Liver (tissue), 9 donors: ENCODE data around the gene DCDC2C. TPM values are rescaled to one million over a fixed set of nuclear protein-coding genes. Genes with fewer than 3 reads are reported as not detected.

ENCODE experiments used
- DNase-seq: peaks from one replicate; pipeline ENCODE4 v3.0.0-alpha.2; 2017; ENCODE audit warnings: low spot score
- H3K27ac ChIP-seq, 2 donors: one replicate each; pipeline ENCODE4 v1.7.0; 2013; ENCODE audit warnings: inconsistent platforms in 2 of 2, low read length in 2 of 2, control low read depth in 1 of 2, low read depth in 1 of 2, mild to moderate bottlenecking in 1 of 2
- H3K27me3 ChIP-seq, 4 donors: one replicate each; pipeline versions ENCODE4 v1.6.1 to v1.7.0; 2013; ENCODE audit warnings: low read length in 3 of 4, inconsistent platforms in 1 of 4, mild to moderate bottlenecking in 1 of 4, moderate library complexity in 1 of 4; ENCODE audit not compliant: control insufficient read depth in 4 of 4, insufficient read depth in 4 of 4
- H3K36me3 ChIP-seq, 4 donors: one replicate each; pipeline versions ENCODE4 v1.6.1 to v1.7.0; 2013; ENCODE audit warnings: low read length in 3 of 4, mild to moderate bottlenecking in 3 of 4, low read depth in 1 of 4, moderate library complexity in 1 of 4; ENCODE audit not compliant: control insufficient read depth in 4 of 4, insufficient read depth in 3 of 4
- H3K4me1 ChIP-seq, 4 donors: one replicate each; pipeline versions ENCODE4 v1.6.1 to v1.7.0; 2013; ENCODE audit warnings: low read length in 3 of 4, mild to moderate bottlenecking in 3 of 4, moderate library complexity in 1 of 4; ENCODE audit not compliant: control insufficient read depth in 4 of 4, insufficient read depth in 4 of 4
- H3K4me3 ChIP-seq, 3 donors: one replicate each; pipeline versions ENCODE4 v1.6.1 to v1.7.0; 2013; ENCODE audit warnings: low read length in 3 of 3, control low read depth in 1 of 3, low read depth in 1 of 3, mild to moderate bottlenecking in 1 of 3
- H3K9ac ChIP-seq, 2 donors: one replicate each; pipeline ENCODE4 v1.7.0; 2013; ENCODE audit warnings: low read length in 2 of 2, mild to moderate bottlenecking in 2 of 2, moderate library complexity in 2 of 2, control low read depth in 1 of 2, low read depth in 1 of 2
- H3K9me3 ChIP-seq, 4 donors: one replicate each; pipeline versions ENCODE4 v1.6.1 to v1.7.0; 2013; ENCODE audit warnings: low read length in 3 of 4; ENCODE audit not compliant: control insufficient read depth in 4 of 4
- EGR1 ChIP-seq, 2 donors: IDR thresholded peaks; 2 replicates each; pipeline ENCODE4 v1.6.1; 2016 to 2018; ENCODE audit warnings: antibody characterized with exemption in 2 of 2, low read depth in 2 of 2
- FOXA1 ChIP-seq: IDR thresholded peaks from 2 replicates; pipeline ENCODE4 v1.6.1; 2016; ENCODE audit warnings: antibody characterized with exemption
- FOXA2 ChIP-seq: IDR thresholded peaks from 2 replicates; pipeline ENCODE4 v1.6.1; 2016; ENCODE audit warnings: antibody characterized with exemption
- GABPA ChIP-seq, 2 donors: IDR thresholded peaks in 1 of 2; conservative IDR thresholded peaks in 1 of 2; 2 replicates each; pipeline ENCODE4 v1.6.1; 2016; ENCODE audit warnings: antibody characterized with exemption in 2 of 2, mild to moderate bottlenecking in 1 of 2, moderate library complexity in 1 of 2
- HNF4A ChIP-seq, 2 donors: conservative IDR thresholded peaks; 2 replicates each; pipeline ENCODE4 v1.6.1; 2016; ENCODE audit warnings: antibody characterized with exemption in 2 of 2, mild to moderate bottlenecking in 2 of 2
- HNF4G ChIP-seq: IDR thresholded peaks from 2 replicates; pipeline ENCODE4 v1.6.1; 2016; ENCODE audit warnings: antibody characterized with exemption
- JUND ChIP-seq, 2 donors: IDR thresholded peaks; 2 replicates each; pipeline ENCODE4 v1.6.1; 2016; ENCODE audit warnings: antibody characterized with exemption in 2 of 2
- NR2F2 ChIP-seq: IDR thresholded peaks from 2 replicates; pipeline ENCODE4 v1.6.1; 2016; ENCODE audit warnings: antibody characterized with exemption
- RAD21 ChIP-seq, 2 donors: IDR thresholded peaks; 2 replicates each; pipeline ENCODE4 v1.6.1; 2016; ENCODE audit warnings: antibody characterized with exemption in 2 of 2, mild to moderate bottlenecking in 2 of 2
- RXRA ChIP-seq, 2 donors: IDR thresholded peaks; 2 replicates each; pipeline ENCODE4 v1.6.1; 2017 to 2018; ENCODE audit warnings: antibody characterized with exemption in 2 of 2, mild to moderate bottlenecking in 1 of 2
- TAF1 ChIP-seq: conservative IDR thresholded peaks from 2 replicates; pipeline ENCODE4 v1.6.1; 2016; ENCODE audit warnings: antibody characterized with exemption, mild to moderate bottlenecking
- YY1 ChIP-seq: IDR thresholded peaks from 2 replicates; pipeline ENCODE4 v1.6.1; 2016; ENCODE audit warnings: antibody characterized with exemption, mild to moderate bottlenecking
- WGBS: extraction: QIAGEN DNeasy Blood & Tissue Kit; methylation state at CpG from one replicate; pipeline ENCODE4 v1.1.7; 2013; 5-methylcytosine and 5-hydroxymethylcytosine counted together
- polyA plus RNA-seq, 2 donors: library from polyadenylated mRNA; stranded (reverse) in 1 of 2; unstranded in 1 of 2; fragments of 200-250 nt in 1 of 2; fragments of >200 nt in 1 of 2; fragmentation: Nextera tagmentation in 1 of 2; extraction: Ambion mirVana in 1 of 2; gene quantifications; one replicate each; pipeline versions ENCODE4 v1.2.1 to v1.2.3, GENCODE V29; 2013 to 2015
- total RNA-seq, 2 donors: library from RNA; depleted of rRNA; stranded (reverse); fragments of >200 nt; gene quantifications; one replicate each; pipeline ENCODE4 v1.2.3, GENCODE V29; 2014
- TF ChIP-seq, protein P1 (sequence below): fragments of 150-350 bp; IDR thresholded peaks from 2 replicates; pipeline ENCODE4 v1.5.1; 2017; ENCODE audit warnings: improper control_type of control experiment, low read depth, low read length; ENCODE audit not compliant: missing input control
- TF ChIP-seq, protein P2 (sequence below): IDR thresholded peaks from 2 replicates; pipeline ENCODE4 v1.6.1; 2016; ENCODE audit warnings: antibody characterized with exemption
- TF ChIP-seq, protein P3 (sequence below): IDR thresholded peaks from 2 replicates; pipeline ENCODE4 v1.6.1; 2016; ENCODE audit warnings: antibody characterized with exemption, mild to moderate bottlenecking
- TF ChIP-seq, protein P4 (sequence below): IDR thresholded peaks from 2 replicates; pipeline ENCODE4 v1.6.1; 2016; ENCODE audit warnings: antibody characterized with exemption
- donor health status: healthy.
- donor health status: healthy.
- donor health status: healthy.
- donor health status: healthy.
- donor health status: healthy.

Gene DCDC2C
- total and polyA plus RNA-seq, 4 donors, result not detected

DNA sequence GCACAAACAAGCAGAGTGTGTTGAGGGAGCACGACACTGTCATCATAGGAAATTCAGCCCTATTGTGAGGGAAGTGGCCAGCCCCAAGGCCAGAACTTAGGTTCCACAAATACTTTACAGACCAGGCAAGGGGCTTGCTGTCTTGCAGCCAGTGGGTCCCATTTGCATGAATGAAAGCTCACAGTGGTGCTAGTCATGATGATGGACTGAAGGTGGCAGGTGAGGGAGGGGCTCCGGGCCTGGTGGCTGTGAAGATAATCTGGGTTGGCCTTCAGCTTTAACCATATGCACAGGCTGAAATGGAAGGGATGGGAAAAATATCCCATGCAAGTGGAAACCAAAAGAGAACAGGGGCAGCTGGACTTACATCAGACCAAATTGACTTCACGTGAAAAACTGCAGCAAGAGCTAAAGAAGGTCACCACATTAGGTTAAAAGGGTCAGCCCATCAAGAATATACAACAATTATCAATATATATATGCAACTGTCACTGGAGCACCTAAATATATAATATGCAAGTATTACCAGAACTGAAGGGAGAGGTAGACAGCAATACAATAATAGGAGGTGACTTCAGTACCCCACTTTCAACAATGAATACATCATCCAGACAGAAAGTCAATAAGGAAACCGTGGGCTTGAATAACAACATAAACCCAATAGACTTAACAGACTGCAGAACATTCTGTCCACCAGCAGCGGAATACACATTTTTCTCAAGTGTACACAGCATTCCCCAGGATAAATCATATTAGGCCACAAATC is 39.6 kb downstream of the DCDC2C start:
- Histone ChIP-seq H3K27ac (no peak overlapping the region), H3K9ac (no peak overlapping the region), H3K4me3 (no peak overlapping the region), H3K27me3 (no peaks in the 10 kb centered on the region), H3K4me1 (no peaks in the 10 kb centered on the region), H3K9me3 (no peaks in the 10 kb centered on the region), H3K36me3 (no peaks in the 10 kb centered on the region)
- WGBS, result 80% methylated on average over 5 of the region's 5 CpGs
- no peak for DNase-seq
- TF ChIP-seq FOXA1 (no peak), JUND (IDR thresholded peaks at IDR 0.05) (no peak), NR2F2 (no peak)
- TF ChIP-seq, protein P1, sequence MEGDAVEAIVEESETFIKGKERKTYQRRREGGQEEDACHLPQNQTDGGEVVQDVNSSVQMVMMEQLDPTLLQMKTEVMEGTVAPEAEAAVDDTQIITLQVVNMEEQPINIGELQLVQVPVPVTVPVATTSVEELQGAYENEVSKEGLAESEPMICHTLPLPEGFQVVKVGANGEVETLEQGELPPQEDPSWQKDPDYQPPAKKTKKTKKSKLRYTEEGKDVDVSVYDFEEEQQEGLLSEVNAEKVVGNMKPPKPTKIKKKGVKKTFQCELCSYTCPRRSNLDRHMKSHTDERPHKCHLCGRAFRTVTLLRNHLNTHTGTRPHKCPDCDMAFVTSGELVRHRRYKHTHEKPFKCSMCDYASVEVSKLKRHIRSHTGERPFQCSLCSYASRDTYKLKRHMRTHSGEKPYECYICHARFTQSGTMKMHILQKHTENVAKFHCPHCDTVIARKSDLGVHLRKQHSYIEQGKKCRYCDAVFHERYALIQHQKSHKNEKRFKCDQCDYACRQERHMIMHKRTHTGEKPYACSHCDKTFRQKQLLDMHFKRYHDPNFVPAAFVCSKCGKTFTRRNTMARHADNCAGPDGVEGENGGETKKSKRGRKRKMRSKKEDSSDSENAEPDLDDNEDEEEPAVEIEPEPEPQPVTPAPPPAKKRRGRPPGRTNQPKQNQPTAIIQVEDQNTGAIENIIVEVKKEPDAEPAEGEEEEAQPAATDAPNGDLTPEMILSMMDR, result no peak
- TF ChIP-seq, protein P2, sequence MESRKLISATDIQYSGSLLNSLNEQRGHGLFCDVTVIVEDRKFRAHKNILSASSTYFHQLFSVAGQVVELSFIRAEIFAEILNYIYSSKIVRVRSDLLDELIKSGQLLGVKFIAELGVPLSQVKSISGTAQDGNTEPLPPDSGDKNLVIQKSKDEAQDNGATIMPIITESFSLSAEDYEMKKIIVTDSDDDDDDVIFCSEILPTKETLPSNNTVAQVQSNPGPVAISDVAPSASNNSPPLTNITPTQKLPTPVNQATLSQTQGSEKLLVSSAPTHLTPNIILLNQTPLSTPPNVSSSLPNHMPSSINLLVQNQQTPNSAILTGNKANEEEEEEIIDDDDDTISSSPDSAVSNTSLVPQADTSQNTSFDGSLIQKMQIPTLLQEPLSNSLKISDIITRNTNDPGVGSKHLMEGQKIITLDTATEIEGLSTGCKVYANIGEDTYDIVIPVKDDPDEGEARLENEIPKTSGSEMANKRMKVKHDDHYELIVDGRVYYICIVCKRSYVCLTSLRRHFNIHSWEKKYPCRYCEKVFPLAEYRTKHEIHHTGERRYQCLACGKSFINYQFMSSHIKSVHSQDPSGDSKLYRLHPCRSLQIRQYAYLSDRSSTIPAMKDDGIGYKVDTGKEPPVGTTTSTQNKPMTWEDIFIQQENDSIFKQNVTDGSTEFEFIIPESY, result no peak

DNA sequence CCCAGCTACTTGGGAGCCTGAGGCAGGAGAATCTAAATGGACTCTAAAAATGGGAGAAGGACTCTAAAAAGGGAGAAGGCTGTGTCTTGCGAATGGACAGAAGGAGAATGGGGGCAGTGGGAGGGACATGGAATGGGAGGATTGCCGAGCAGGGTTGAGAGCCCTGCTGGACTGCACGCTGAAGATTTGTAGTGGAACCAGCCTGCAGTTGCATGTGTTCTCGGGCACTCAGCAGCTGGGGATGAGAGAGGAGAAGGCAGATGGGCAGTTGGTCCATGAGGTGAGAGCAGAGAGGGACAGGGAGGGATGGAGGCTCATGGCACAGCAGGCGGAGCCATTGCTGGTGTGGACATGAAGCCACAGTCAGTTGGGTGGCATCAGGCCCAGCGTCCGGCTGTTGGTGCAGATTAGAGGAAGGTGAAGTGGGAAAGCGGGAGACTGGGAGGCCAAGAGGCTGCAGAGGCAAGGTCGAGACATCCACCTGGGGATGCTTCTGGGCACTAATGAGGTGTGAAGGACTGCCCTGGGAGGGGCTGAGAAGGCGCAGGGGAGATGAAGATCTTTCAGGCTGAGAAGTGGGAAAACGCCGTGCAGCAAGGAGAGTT is 40.7 kb downstream of the DCDC2C start:
- 86% methylated on average over 12 of the region's 12 CpGs for WGBS
- H3K27ac ChIP-seq, result no peak overlapping the region
- no peak overlapping the region for H3K9ac ChIP-seq
- no peaks in the 10 kb centered on the region for H3K9me3 ChIP-seq
- H3K4me1 ChIP-seq, result no peaks in the 10 kb centered on the region
- no peak for DNase-seq
- no peaks in the 10 kb centered on the region for H3K36me3 ChIP-seq
- H3K27me3 ChIP-seq, result no peaks in the 10 kb centered on the region
- no peak overlapping the region for H3K4me3 ChIP-seq
- no peak for TF ChIP-seq RXRA (IDR thresholded peaks at IDR 0.05)
- TF ChIP-seq HNF4G, result no peak

DNA sequence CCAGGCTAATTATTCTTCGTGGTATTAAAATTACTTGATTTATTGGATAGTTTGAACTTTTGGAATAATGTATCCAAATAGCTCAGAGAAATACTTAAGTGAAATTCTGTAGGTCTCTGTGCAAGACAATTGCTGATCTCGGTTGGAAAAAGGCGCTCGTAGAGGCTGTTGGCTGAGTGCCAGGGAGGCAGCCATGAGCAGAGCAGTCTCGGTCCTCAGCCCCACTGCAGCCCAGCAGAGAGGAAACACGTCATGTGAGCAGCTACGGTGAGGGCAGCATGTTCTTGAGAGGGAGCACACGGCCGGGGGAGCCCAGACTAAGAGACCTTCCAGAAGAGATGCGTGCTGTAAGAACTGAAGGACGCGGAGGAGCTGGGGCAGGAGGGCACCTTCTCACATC is 42.5 kb downstream of the DCDC2C start:
- Histone ChIP-seq H3K27me3 (no peaks in the 10 kb centered on the region), H3K9ac (no peak overlapping the region), H3K9me3 (no peaks in the 10 kb centered on the region), H3K27ac (no peak overlapping the region), H3K36me3 (no peaks in the 10 kb centered on the region), H3K4me1 (no peaks in the 10 kb centered on the region), H3K4me3 (no peak overlapping the region)
- DNase-seq, result no peak
- WGBS, result 72% methylated on average over 12 of the region's 12 CpGs
- TF ChIP-seq RAD21 (IDR thresholded peaks at IDR 0.05) (no peak), NR2F2 (no peak), HNF4A (conservative IDR thresholded peaks at IDR 0.05) (no peak), GABPA (IDR thresholded peaks at IDR 0.05 in 1 of 2, conservative IDR thresholded peaks at IDR 0.05 in 1 of 2) (no peak), YY1 (no peak), HNF4G (no peak), TAF1 (no peak), JUND (IDR thresholded peaks at IDR 0.05) (no peak), FOXA2 (no peak), EGR1 (IDR thresholded peaks at IDR 0.05; ENCODE audit: low read depth in 2 of 2) (no peak), FOXA1 (no peak)
- TF ChIP-seq, protein P2, result no peak
- TF ChIP-seq, protein P3, sequence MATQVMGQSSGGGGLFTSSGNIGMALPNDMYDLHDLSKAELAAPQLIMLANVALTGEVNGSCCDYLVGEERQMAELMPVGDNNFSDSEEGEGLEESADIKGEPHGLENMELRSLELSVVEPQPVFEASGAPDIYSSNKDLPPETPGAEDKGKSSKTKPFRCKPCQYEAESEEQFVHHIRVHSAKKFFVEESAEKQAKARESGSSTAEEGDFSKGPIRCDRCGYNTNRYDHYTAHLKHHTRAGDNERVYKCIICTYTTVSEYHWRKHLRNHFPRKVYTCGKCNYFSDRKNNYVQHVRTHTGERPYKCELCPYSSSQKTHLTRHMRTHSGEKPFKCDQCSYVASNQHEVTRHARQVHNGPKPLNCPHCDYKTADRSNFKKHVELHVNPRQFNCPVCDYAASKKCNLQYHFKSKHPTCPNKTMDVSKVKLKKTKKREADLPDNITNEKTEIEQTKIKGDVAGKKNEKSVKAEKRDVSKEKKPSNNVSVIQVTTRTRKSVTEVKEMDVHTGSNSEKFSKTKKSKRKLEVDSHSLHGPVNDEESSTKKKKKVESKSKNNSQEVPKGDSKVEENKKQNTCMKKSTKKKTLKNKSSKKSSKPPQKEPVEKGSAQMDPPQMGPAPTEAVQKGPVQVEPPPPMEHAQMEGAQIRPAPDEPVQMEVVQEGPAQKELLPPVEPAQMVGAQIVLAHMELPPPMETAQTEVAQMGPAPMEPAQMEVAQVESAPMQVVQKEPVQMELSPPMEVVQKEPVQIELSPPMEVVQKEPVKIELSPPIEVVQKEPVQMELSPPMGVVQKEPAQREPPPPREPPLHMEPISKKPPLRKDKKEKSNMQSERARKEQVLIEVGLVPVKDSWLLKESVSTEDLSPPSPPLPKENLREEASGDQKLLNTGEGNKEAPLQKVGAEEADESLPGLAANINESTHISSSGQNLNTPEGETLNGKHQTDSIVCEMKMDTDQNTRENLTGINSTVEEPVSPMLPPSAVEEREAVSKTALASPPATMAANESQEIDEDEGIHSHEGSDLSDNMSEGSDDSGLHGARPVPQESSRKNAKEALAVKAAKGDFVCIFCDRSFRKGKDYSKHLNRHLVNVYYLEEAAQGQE, result no peak
- TF ChIP-seq, protein P4, sequence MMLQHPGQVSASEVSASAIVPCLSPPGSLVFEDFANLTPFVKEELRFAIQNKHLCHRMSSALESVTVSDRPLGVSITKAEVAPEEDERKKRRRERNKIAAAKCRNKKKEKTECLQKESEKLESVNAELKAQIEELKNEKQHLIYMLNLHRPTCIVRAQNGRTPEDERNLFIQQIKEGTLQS, result no peak
